OCI-LY7 (cell line): ENCODE data around the gene EOLA1.

Source experiments
- EZH2phosphoT487 ChIP-seq: fragments of 200-600 bp; sonication (generic); IDR thresholded peaks from 2 replicates; pipeline ENCODE4 v1.6.1; 2018; ENCODE audit warnings: low read depth, borderline replicate concordance, mild to moderate bottlenecking, mixed run types, antibody characterized with exemption, low read length, moderate library complexity, mixed read lengths
- TF ChIP-seq, protein P1 (sequence below): fragments of 200-600 bp; sonication (generic); conservative IDR thresholded peaks from 2 replicates; pipeline ENCODE4 v1.5.1; 2014; ENCODE audit warnings: mild to moderate bottlenecking, antibody characterized with exemption, low read length, moderate library complexity, mixed read lengths

GRCh38 chrX:149504915-149505651, 35.7 kb upstream of the EOLA1 start, which contains the start of gene IDS:
- TF ChIP-seq, protein P1, sequence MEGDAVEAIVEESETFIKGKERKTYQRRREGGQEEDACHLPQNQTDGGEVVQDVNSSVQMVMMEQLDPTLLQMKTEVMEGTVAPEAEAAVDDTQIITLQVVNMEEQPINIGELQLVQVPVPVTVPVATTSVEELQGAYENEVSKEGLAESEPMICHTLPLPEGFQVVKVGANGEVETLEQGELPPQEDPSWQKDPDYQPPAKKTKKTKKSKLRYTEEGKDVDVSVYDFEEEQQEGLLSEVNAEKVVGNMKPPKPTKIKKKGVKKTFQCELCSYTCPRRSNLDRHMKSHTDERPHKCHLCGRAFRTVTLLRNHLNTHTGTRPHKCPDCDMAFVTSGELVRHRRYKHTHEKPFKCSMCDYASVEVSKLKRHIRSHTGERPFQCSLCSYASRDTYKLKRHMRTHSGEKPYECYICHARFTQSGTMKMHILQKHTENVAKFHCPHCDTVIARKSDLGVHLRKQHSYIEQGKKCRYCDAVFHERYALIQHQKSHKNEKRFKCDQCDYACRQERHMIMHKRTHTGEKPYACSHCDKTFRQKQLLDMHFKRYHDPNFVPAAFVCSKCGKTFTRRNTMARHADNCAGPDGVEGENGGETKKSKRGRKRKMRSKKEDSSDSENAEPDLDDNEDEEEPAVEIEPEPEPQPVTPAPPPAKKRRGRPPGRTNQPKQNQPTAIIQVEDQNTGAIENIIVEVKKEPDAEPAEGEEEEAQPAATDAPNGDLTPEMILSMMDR, result no peak
- TF ChIP-seq EZH2phosphoT487, result no peak
